KMS-11 (cell line): ENCODE data around the gene MOCS1.

ENCODE experiments used
- H2AFZ ChIP-seq: fragments of 200-600 bp; sonication (generic); 2 replicates; pipeline ENCODE4 v1.6.1; 2016; ENCODE audit warnings: antibody characterized with exemption, mixed run types, low read depth
- H3K27ac ChIP-seq: fragments of 200-600 bp; sonication (generic); 2 replicates; pipeline ENCODE4 v1.6.1; 2016; ENCODE audit warnings: mild to moderate bottlenecking, mixed run types
- H3K27me3 ChIP-seq: fragments of 200-600 bp; sonication (generic); 2 replicates; pipeline ENCODE4 v1.6.1; 2017; ENCODE audit warnings: mild to moderate bottlenecking, low read depth, mixed run types, moderate library complexity; ENCODE audit not compliant: insufficient read depth
- H3K36me3 ChIP-seq: fragments of 200-600 bp; sonication (generic); 2 replicates; pipeline ENCODE4 v1.6.1; 2017; ENCODE audit warnings: mild to moderate bottlenecking, mixed run types; ENCODE audit not compliant: insufficient read depth
- H3K4me1 ChIP-seq: fragments of 200-600 bp; sonication (generic); 2 replicates; pipeline ENCODE4 v1.6.1; 2016; ENCODE audit warnings: mild to moderate bottlenecking, low read depth, mixed run types; ENCODE audit not compliant: poor library complexity, severe bottlenecking
- H3K4me2 ChIP-seq: fragments of 200-600 bp; sonication (generic); 2 replicates; pipeline ENCODE4 v1.7.0; 2016; ENCODE audit warnings: mild to moderate bottlenecking, mixed run types
- H3K4me3 ChIP-seq: fragments of 200-600 bp; sonication (generic); IDR thresholded peaks from 2 replicates; pipeline ENCODE4 v1.6.1; 2017; ENCODE audit warnings: low read depth, low read length, mixed read lengths; ENCODE audit not compliant: insufficient read depth
- H3K79me2 ChIP-seq: fragments of 200-600 bp; sonication (generic); 2 replicates; pipeline ENCODE4 v1.6.1; 2016; ENCODE audit warnings: low read depth, mixed run types; ENCODE audit not compliant: insufficient read depth
- H3K9ac ChIP-seq: fragments of 200-600 bp; sonication (generic); 2 replicates; pipeline ENCODE4 v1.6.1; 2016; ENCODE audit warnings: mild to moderate bottlenecking, mixed run types
- H4K20me1 ChIP-seq: fragments of 200-600 bp; sonication (generic); 2 replicates; pipeline ENCODE4 v1.6.1; 2016; ENCODE audit warnings: mild to moderate bottlenecking, mixed run types; ENCODE audit not compliant: insufficient read depth
- TF ChIP-seq, protein P1 (sequence below): fragments of 200-600 bp; sonication (generic); conservative IDR thresholded peaks from 2 replicates; pipeline ENCODE4 v1.6.1; 2017; ENCODE audit warnings: low read depth, mild to moderate bottlenecking, antibody characterized with exemption, low read length, moderate library complexity, mixed read lengths

Gene MOCS1

DNA sequence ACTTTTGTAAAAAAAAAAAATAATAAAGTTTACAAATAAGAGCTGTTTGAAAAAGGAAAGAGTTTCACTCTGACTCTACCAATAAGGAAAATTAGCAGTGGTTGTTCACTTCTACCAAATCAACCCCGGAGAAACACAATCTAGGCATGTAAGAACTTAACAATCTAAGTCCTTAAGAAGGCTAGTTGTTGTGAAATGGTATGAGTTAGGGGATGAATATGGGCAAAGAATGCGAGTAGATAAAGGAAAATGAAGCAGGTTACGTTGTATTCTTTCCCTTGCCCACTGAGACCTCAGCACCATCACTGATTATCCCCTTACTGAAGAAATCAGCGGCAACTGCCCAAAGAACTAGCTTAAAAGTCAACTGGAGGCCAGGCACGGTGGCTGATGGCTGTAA is 15.4 kb downstream of the MOCS1 start:
- H3K4me1 ChIP-seq, result no peaks in the 10 kb centered on the region
- H3K4me3 ChIP-seq, result no peak overlapping the region
- H3K27ac ChIP-seq, result no peak overlapping the region
- no peaks in the 10 kb centered on the region for H3K36me3 ChIP-seq
- no peak overlapping the region for H3K4me2 ChIP-seq
- H3K27me3 ChIP-seq, result no peaks in the 10 kb centered on the region
- no peak overlapping the region for H2AFZ ChIP-seq
- no peaks in the 10 kb centered on the region for H4K20me1 ChIP-seq
- no peaks in the 10 kb centered on the region for H3K79me2 ChIP-seq
- no peak overlapping the region for H3K9ac ChIP-seq
- TF ChIP-seq, protein P1, sequence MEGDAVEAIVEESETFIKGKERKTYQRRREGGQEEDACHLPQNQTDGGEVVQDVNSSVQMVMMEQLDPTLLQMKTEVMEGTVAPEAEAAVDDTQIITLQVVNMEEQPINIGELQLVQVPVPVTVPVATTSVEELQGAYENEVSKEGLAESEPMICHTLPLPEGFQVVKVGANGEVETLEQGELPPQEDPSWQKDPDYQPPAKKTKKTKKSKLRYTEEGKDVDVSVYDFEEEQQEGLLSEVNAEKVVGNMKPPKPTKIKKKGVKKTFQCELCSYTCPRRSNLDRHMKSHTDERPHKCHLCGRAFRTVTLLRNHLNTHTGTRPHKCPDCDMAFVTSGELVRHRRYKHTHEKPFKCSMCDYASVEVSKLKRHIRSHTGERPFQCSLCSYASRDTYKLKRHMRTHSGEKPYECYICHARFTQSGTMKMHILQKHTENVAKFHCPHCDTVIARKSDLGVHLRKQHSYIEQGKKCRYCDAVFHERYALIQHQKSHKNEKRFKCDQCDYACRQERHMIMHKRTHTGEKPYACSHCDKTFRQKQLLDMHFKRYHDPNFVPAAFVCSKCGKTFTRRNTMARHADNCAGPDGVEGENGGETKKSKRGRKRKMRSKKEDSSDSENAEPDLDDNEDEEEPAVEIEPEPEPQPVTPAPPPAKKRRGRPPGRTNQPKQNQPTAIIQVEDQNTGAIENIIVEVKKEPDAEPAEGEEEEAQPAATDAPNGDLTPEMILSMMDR, result no peak

DNA sequence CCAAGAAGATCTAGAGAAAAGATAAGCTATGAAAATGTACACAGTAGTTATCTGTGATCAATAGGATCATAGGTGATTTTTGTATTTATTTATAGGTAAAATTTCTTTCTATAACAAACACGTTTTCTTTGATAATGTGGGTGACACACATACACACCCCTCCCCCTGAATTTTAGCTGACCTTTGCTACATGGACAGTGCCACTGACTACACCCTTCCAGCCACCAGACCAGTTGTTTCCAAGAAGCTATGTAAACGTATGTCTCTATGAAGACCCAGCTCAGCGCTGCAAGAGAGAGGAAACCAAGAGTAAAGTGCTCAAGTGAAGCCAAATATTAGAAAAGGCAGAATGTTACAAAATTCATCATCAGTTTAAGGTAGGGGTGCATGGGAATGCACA is 16.3 kb downstream of the MOCS1 start:
- Histone ChIP-seq H4K20me1 (no peaks in the 10 kb centered on the region), H3K79me2 (no peaks in the 10 kb centered on the region), H3K4me1 (no peaks in the 10 kb centered on the region), H3K4me2 (no peak overlapping the region), H3K27ac (no peak overlapping the region), H2AFZ (no peak overlapping the region), H3K9ac (no peak overlapping the region), H3K27me3 (no peaks in the 10 kb centered on the region), H3K36me3 (no peaks in the 10 kb centered on the region), H3K4me3 (no peak overlapping the region)
- TF ChIP-seq, protein P1, result no peak

DNA sequence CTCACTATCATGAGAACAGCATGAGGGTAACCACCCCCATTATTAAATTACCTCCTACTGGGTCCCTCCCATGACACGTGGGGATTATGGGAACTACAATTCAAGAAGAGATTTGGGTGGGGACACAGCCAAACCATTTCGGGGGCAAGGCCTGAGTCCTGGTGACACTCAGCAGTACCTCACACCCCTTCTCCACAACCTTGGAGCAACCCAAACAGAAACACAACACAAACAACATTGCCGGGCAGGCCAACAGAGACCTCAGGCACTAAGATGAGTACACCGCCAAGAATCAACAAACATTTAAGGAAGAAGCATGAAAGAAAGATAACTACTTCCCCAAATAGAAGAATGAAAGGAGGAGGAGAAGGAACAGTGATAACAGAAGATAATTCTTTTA is 16.9 kb downstream of the MOCS1 start:
- Histone ChIP-seq H3K9ac (no peak overlapping the region), H3K4me3 (no peak overlapping the region), H3K36me3 (no peaks in the 10 kb centered on the region), H3K4me1 (no peaks in the 10 kb centered on the region), H3K27me3 (no peaks in the 10 kb centered on the region), H3K79me2 (no peaks in the 10 kb centered on the region), H3K27ac (no peak overlapping the region), H4K20me1 (no peaks in the 10 kb centered on the region), H2AFZ (no peak overlapping the region), H3K4me2 (no peak overlapping the region)
- TF ChIP-seq, protein P1, result no peak

DNA sequence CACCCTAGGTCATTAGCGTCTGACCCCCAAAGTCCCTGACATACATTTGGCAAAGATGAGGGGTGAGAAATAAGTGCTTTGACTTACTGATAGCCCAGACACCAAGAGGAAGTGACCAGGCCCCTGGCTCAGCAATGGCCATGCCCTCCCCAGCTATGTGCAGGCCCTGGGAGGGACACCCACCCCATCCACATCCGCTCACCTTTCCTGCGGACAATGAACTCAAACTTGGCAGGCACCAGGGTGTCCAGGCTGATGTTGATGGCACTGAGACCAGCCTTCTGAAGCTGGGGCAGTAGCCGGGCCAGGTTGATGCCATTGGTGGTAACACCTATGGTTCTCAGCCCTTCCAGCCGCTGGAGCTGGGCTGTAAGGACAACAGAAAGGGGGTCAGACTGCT is 18.4 kb downstream of the MOCS1 start:
- Histone ChIP-seq H3K4me3 (no peak overlapping the region), H4K20me1 (no peaks in the 10 kb centered on the region), H3K79me2 (no peaks in the 10 kb centered on the region), H3K27me3 (no peaks in the 10 kb centered on the region), H3K27ac (no peak overlapping the region), H3K9ac (no peak overlapping the region), H3K36me3 (no peaks in the 10 kb centered on the region), H2AFZ (no peak overlapping the region), H3K4me1 (no peaks in the 10 kb centered on the region), H3K4me2 (no peak overlapping the region)
- TF ChIP-seq, protein P1, result no peak

DNA sequence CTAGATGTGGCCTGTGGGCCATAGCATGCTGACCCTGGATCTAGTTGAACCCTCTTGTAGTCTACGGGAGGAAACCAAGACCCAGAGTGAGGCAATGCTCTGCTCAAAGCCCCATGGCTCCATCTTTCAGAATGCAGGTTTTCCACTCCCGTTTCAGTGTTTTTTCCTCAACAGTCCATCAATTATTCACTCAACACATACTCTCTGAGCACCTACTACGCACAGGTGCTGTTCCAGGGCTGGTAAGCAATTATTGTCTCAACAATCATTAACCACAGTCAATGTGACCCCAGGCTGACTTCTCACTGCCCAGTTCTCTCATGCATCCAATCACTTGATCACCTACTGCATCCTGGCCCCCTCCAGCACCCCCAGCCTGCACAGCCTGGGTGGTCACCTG is 20.0 kb downstream of the MOCS1 start:
- no peaks in the 10 kb centered on the region for H3K79me2 ChIP-seq
- H3K4me1 ChIP-seq, result no peaks in the 10 kb centered on the region
- TF ChIP-seq, protein P1, result no peak
- H3K27me3 ChIP-seq, result no peaks in the 10 kb centered on the region
- H3K4me3 ChIP-seq, result no peak overlapping the region
- no peaks in the 10 kb centered on the region for H4K20me1 ChIP-seq
- no peak overlapping the region for H3K27ac ChIP-seq
- no peak overlapping the region for H3K9ac ChIP-seq
- H3K36me3 ChIP-seq, result no peaks in the 10 kb centered on the region
- no peak overlapping the region for H3K4me2 ChIP-seq
- H2AFZ ChIP-seq, result no peak overlapping the region
